GM12892 (cell line): Measurements from ENCODE around the gene BCAP29. TPM values are rescaled to one million over a fixed set of nuclear protein-coding genes. Genes with fewer than 3 reads are reported as not detected.
"Not testable (repeated sequence)": the region's sequence is repeated elsewhere in the genome, so short reads cannot be mapped to it uniquely, and the experiment has no call there.

Source experiments
- DNase-seq: peaks from one replicate; pipeline ENCODE4 v3.0.0; 2011; ENCODE audit not compliant: insufficient read length
- FAIRE-seq: peaks from 2 replicates; lab custom pipeline; 2011; peaks lifted over from hg19 to GRCh38; lab: Jason Lieb, UNC
- POLR2A ChIP-seq: IDR thresholded peaks from 2 replicates; pipeline ENCODE4 v1.6.1; 2011; ENCODE audit warnings: low read depth, low read length, control low read depth
- POLR2AphosphoS5 ChIP-seq: IDR thresholded peaks from 2 replicates; pipeline ENCODE4 v1.6.1; 2011; ENCODE audit warnings: low read depth, low read length, control low read depth
- TAF1 ChIP-seq: IDR thresholded peaks from 2 replicates; pipeline ENCODE4 v1.6.1; 2011; ENCODE audit warnings: low read depth, mild to moderate bottlenecking, control low read depth, low read length, borderline replicate concordance
- polyA plus RNA-seq: library from polyadenylated mRNA; unstranded; fragments of >200 nt; gene quantifications from one replicate; pipeline ENCODE4 v1.2.1, GENCODE V29; 2012; ENCODE audit warnings: missing spikeins, inconsistent platforms; ENCODE audit not compliant: missing spikeins

BCAP29 gene
- 22.3 TPM for polyA plus RNA-seq

GRCh38 chr7:107579885-107580715, at the start of gene BCAP29:
TSS of gene BCAP29 (plus strand) at chr7:107580246. CDS start at chr7:107580773, 527 bp downstream.
- FAIRE-seq (peak; percentile 81), DNase-seq (peak; percentile 72)
- peak; percentile 53 for TF ChIP-seq POLR2AphosphoS5
- no peak for TF ChIP-seq TAF1
- TF ChIP-seq POLR2A: peak; percentile 79; the same call in 1 of the 2 replicates

- TF ChIP-seq TAF1 (no peak), POLR2AphosphoS5 (no peak), POLR2A (no peak)
- no peak for FAIRE-seq
- no peak for DNase-seq
Observed at GRCh38 chr7:107530751-107531150, 49.3 kb upstream of the BCAP29 start.

DNA sequence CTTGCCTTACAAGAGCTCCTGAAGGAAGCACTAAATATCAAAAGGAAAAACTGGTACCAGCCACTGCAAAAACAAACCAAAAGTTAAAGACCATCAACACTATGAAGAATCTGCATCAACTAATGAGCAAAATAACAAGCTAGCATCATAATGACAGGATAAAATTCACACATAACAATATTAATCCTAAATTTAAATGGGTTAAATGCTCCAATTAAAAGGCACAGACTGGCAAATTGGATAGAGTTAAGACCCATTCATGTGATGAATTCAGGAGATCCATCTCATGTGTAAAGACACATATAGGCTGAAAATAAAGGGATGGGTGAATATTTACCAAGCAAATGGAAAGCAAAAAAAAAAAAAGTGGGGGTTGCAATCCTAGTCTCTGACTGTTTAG, 45.9 kb upstream of the BCAP29 start:
- no peak for FAIRE-seq
- TF ChIP-seq POLR2A (no peak), TAF1 (no peak), POLR2AphosphoS5 (no peak)
- no peak for DNase-seq

GRCh38 chr7:107537228-107537627, 42.8 kb upstream of the BCAP29 start:
- not testable (repeated sequence) for FAIRE-seq

GRCh38 chr7:107538001-107538400, 42.0 kb upstream of the BCAP29 start:
- FAIRE-seq: no peak
- no peak for DNase-seq
- TF ChIP-seq POLR2A (no peak), TAF1 (no peak), POLR2AphosphoS5 (no peak)

More at GRCh38 chr7:107537228-107537627, 42.8 kb upstream of the BCAP29 start:
- not testable (repeated sequence) for DNase-seq

DNA sequence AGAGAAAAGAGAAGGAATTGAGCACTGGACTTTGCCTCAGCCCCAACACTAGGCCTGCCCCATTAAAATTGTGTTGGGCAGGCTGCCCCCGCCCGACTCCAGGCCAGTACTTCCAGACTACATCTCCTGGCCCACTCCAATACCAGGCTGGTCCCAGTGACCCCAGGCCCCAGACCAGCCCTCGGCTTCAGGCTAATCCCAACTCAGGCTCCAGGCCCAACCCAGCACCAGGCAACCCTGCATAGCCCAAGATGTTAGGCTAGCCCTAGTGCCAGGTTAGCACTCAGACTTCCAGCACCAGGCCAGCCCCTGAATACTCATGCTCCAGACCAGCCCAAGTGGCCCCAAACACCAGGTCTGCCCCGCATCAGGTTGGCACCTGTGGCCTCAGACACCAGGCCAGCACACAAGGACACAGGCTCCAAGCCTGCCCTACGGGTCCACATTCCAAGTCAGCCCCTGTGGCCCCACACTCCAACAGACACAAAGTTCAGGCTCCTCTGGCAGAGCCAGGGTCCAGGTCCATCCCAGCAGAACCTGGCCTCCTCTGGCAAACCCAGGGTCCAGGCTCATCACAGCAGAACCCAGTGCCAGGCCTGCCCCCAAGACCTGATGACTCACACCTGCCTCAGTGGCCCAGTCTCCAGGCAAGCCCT, 36.6 kb upstream of the BCAP29 start:
- no peak for FAIRE-seq
- DNase-seq: no peak
- TF ChIP-seq TAF1 (no peak), POLR2AphosphoS5 (no peak), POLR2A (no peak)

DNA sequence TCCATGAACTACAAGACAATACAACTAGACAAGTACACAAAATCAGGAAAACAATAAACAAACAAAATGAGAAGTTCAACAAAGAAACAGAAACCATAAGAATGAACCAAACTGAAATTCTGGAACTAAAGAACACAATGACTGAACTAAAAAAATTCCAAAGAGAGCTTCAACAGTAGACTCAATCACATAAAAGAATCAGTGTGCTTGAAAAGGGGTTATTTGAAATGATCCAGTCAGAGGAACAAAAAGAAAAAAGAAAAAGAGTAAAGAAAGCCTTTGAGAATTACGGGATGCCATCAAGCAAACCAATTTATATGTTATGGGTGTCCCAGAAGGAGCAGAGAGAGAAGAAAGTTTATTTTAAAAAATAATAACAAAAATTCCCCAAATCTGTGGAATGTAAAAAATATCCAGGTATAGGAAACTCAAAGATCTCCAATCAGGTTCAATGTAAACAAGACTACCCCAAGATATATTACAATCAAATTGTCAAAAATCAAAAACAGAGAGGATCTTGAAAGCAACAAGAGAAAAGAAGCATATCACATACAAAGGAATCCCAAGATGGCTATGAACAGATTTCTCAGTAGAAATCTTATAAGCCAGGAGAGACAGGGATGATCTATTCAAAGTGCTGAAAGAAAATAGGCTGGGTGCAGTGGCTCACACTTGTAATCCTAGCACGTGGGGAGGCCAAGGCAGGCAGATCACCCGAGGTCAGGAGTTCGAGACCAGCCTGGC, 35.0 kb upstream of the BCAP29 start:
- DNase-seq (no peak), FAIRE-seq (no peak)
- TF ChIP-seq POLR2AphosphoS5 (no peak), TAF1 (no peak), POLR2A (no peak)

GRCh38 chr7:107551936-107552335, 28.1 kb upstream of the BCAP29 start:
- no peak for TF ChIP-seq POLR2A
- TF ChIP-seq TAF1: no peak
- TF ChIP-seq POLR2AphosphoS5: no peak
- FAIRE-seq (no peak), DNase-seq (no peak)

- TF ChIP-seq POLR2AphosphoS5: no peak
- no peak for TF ChIP-seq TAF1
- TF ChIP-seq POLR2A: no peak
- DNase-seq (no peak), FAIRE-seq (no peak)
Observed at GRCh38 chr7:107555893-107556292, 24.2 kb upstream of the BCAP29 start.

DNA sequence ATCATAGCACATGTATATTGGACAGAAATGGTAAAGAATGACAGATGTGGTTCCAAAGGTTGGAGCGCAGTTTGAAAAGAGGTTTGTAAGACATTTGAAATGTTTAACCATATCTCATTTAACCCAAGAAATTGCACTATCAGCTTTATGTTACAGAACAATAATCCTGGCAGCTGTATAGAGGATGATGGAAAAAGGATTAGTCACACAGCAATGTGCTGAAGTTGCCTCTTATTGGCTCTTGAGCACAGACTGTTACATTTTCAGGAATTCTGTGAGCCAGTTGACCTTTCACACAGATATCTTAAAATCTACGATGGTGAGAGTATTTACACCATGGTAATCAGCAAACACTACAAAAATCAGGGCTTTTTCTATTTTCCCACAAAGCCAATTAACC, 20.2 kb upstream of the BCAP29 start:
- DNase-seq: no peak
- TF ChIP-seq POLR2A (no peak), POLR2AphosphoS5 (no peak), TAF1 (no peak)
- no peak for FAIRE-seq

GRCh38 chr7:107560898-107561516, 19.0 kb upstream of the BCAP29 start:
- FAIRE-seq: no peak

DNA sequence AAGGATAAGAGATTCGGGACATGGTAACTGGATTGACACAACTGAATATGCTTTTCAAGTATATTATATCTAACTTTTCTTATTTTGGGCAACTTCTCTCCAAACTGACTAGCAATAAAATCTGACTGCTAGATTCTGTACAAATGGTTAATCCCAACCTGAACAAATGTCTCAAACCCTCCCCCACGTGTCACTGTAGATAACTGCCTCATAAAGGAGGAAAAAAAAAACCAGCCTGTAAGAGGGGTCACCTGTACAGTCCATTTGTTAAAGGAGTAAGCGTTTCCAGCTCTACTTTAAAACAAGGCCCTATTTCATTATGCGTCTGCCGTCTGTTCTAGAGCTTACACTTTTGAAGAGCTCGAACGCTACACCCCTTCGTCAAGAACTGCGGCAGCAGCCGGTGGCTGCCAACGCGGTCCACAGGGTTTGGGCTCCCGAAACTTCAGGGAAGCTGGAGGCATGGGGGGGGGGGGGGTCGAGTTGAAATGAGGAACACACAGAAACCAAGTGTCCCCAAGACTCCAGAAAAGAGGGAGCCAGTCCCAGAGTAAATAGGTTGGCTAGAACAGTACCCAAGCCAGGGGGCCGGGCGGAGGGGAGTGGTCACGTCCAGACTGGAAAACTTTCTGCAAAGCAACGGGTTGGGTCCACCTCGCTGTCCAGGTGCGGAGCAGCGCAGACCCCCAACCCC, 16.8 kb upstream of the BCAP29 start:
- no peak for TF ChIP-seq TAF1
- FAIRE-seq: no peak

More at GRCh38 chr7:107560898-107561516, 19.0 kb upstream of the BCAP29 start:
- no peak for TF ChIP-seq POLR2AphosphoS5
- TF ChIP-seq TAF1: no peak
- TF ChIP-seq POLR2A: no peak
- DNase-seq: no peak

More for the DNA sequence above, 16.8 kb upstream of the BCAP29 start:
- no peak for DNase-seq
